Gastrocnemius medialis (tissue), 4 donors: Measurements from ENCODE around the gene B3GALT5.

Experiments
- CTCF ChIP-seq, 5 experiments: fragments of 450-650 bp in 3 of 5; fragments of 200-600 bp in 2 of 5; sonication (generic) in 2 of 5; IDR thresholded peaks in 4 of 5; conservative IDR thresholded peaks in 1 of 5; 1 replicate in 4 of 5; 2 replicates in 1 of 5; pipeline ENCODE4 v1.5.1; 2016 to 2019; ENCODE audit warnings: antibody characterized with exemption in 5 of 5, mild to moderate bottlenecking in 3 of 5, moderate library complexity in 3 of 5
- POLR2A ChIP-seq, 2 donors: fragments of 450-650 bp; IDR thresholded peaks; one replicate each; pipeline ENCODE4 v1.6.1; 2017; ENCODE audit warnings: antibody characterized with exemption in 2 of 2, mild to moderate bottlenecking in 2 of 2, moderate library complexity in 2 of 2

- TF ChIP-seq CTCF (IDR thresholded peaks at IDR 0.05 in 4 of 5, conservative IDR thresholded peaks at IDR 0.05 in 1 of 5), result no peak
- TF ChIP-seq POLR2A (IDR thresholded peaks at IDR 0.05), result no peak
Measured at GRCh38 chr21:39673163-39673562, 60.4 kb downstream of the B3GALT5 start.
